HepG2 (cell line): ENCODE data around the gene MMUT. TPM values are rescaled to one million over a fixed set of nuclear protein-coding genes. Genes with fewer than 3 reads are reported as not detected.

Experiments used
- ATF7-NPFF ChIP-seq: sonication (generic); formaldehyde crosslinking; IDR thresholded peaks from 2 replicates; pipeline ENCODE4 v1.8.1; 2023; ENCODE audit warnings: mild to moderate bottlenecking, low read depth, missing genetic modification reagents, moderate library complexity
- CBX1 ChIP-seq: IDR thresholded peaks from one replicate; pipeline ENCODE4 v1.6.1; 2016; ENCODE audit warnings: antibody characterized with exemption, low read depth
- CREM ChIP-seq, 2 experiments: sonication (generic) in 1 of 2; formaldehyde crosslinking in 1 of 2; IDR thresholded peaks; 2 replicates each; pipeline versions ENCODE4 v1.4.0 to v1.6.1; 2016 to 2020; ENCODE audit warnings: antibody characterized with exemption in 1 of 2, mild to moderate bottlenecking in 1 of 2, missing genetic modification reagents in 1 of 2
- FOXJ3 ChIP-seq: sonication (generic); formaldehyde crosslinking; IDR thresholded peaks from 2 replicates; pipeline ENCODE4 v1.4.0; 2020; ENCODE audit warnings: missing genetic modification reagents, mild to moderate bottlenecking, borderline replicate concordance
- FOXO1 ChIP-seq: sonication (generic); formaldehyde crosslinking; IDR thresholded peaks from 2 replicates; pipeline ENCODE4 v1.4.0; 2020; ENCODE audit warnings: missing genetic modification reagents
- IRF2 ChIP-seq: IDR thresholded peaks from 2 replicates; pipeline ENCODE4 v1.6.1; 2018; ENCODE audit warnings: missing genetic modification reagents, missing compliant biosample characterization
- RAD51 ChIP-seq: fragments of 450-650 bp; IDR thresholded peaks from 2 replicates; pipeline ENCODE4 v1.6.1; 2016; ENCODE audit warnings: borderline replicate concordance
- RCOR2 ChIP-seq: IDR thresholded peaks from 2 replicates; pipeline ENCODE4 v1.6.1; 2016; ENCODE audit warnings: missing biosample characterization, missing genetic modification reagents
- RNF2 ChIP-seq: fragments of 450-650 bp; conservative IDR thresholded peaks from 2 replicates; pipeline ENCODE4 v1.6.1; 2016; ENCODE audit warnings: low read depth
- SMAD3 ChIP-seq: sonication (generic); formaldehyde crosslinking; IDR thresholded peaks from 2 replicates; pipeline ENCODE4 v1.4.0; 2020; ENCODE audit warnings: missing genetic modification reagents
- SRF ChIP-seq: IDR thresholded peaks from 2 replicates; pipeline ENCODE4 v1.6.1; 2011; ENCODE audit warnings: mild to moderate bottlenecking, low read depth, low read length, moderate library complexity
- STAT5B ChIP-seq: sonication (generic); formaldehyde crosslinking; IDR thresholded peaks from 2 replicates; pipeline ENCODE4 v1.4.0; 2020; ENCODE audit warnings: missing genetic modification reagents
- TBP ChIP-seq: sonication (generic); formaldehyde crosslinking; IDR thresholded peaks from 2 replicates; pipeline ENCODE4 v1.5.0; 2020; ENCODE audit warnings: missing genetic modification reagents
- TEAD3 ChIP-seq: optimal IDR thresholded peaks from 2 replicates; pipeline ENCODE3; 2016; ENCODE audit warnings: borderline replicate concordance
- THAP11 ChIP-seq: IDR thresholded peaks from 2 replicates; pipeline ENCODE4 v1.6.1; 2016; ENCODE audit warnings: missing biosample characterization, missing genetic modification reagents
- ZNF274 ChIP-seq: sonication (generic); formaldehyde crosslinking; IDR thresholded peaks from 2 replicates; pipeline ENCODE4 v1.5.1; 2020; ENCODE audit warnings: mild to moderate bottlenecking, missing genetic modification reagents
- ZNF747 ChIP-seq: sonication (generic); formaldehyde crosslinking; IDR thresholded peaks from 2 replicates; pipeline ENCODE4 v1.8.1; 2023; ENCODE audit warnings: missing genetic modification reagents, mild to moderate bottlenecking, borderline replicate concordance
- polyA plus RNA-seq, 8 experiments: library from polyadenylated mRNA; depleted of rRNA in 3 of 8; stranded (reverse) in 7 of 8; unstranded in 1 of 8; fragments of >200 nt; fragmentation: Illumina TruSeq in 4 of 8; extraction: Trizol in 4 of 8; gene quantifications; 2 replicates each; pipeline versions ENCODE4 v1.2.1 to v1.2.3, GENCODE V29; 2011 to 2016; ENCODE audit warnings: low read depth in 4 of 8, missing spikeins in 1 of 8, mixed read lengths in 1 of 8; ENCODE audit not compliant: insufficient read depth in 1 of 8
- total RNA-seq, 5 experiments: library from RNA; depleted of rRNA; stranded (reverse); fragments of >200 nt; fragmentation: Illumina TruSeq; extraction: Trizol; gene quantifications; 2 replicates each; pipeline ENCODE4 v1.2.3, GENCODE V29; 2016; ENCODE audit warnings: low read depth in 1 of 5
- TF ChIP-seq, protein P1 (sequence below), 2 experiments: sonication (generic) in 1 of 2; formaldehyde crosslinking in 1 of 2; IDR thresholded peaks; 2 replicates each; pipeline versions ENCODE4 v1.5.1 to v1.6.1; 2011 to 2020; ENCODE audit warnings: borderline replicate concordance in 1 of 2, low read depth in 1 of 2, low read length in 1 of 2, mild to moderate bottlenecking in 1 of 2, missing genetic modification reagents in 1 of 2, moderate library complexity in 1 of 2
- TF ChIP-seq, protein P2 (sequence below): sonication (generic); formaldehyde crosslinking; IDR thresholded peaks from 2 replicates; pipeline ENCODE4 v1.5.0; 2020; ENCODE audit warnings: mild to moderate bottlenecking, missing genetic modification reagents, borderline replicate concordance
- TF ChIP-seq, protein P3 (sequence below): sonication (generic); formaldehyde crosslinking; IDR thresholded peaks from 2 replicates; pipeline ENCODE4 v1.4.0; 2020; ENCODE audit warnings: low read depth, mild to moderate bottlenecking, missing genetic modification reagents
- TF ChIP-seq, protein P4 (sequence below): sonication (generic); formaldehyde crosslinking; IDR thresholded peaks from 2 replicates; pipeline ENCODE4 v1.4.0; 2020; ENCODE audit warnings: mild to moderate bottlenecking, missing genetic modification reagents, borderline replicate concordance

The MMUT gene
- total and polyA plus RNA-seq, 2 of the 13 experiments (the other 11 are each of a cell fraction or from before 2014, with no cell fraction given): 16.1 to 20.5 TPM

DNA sequence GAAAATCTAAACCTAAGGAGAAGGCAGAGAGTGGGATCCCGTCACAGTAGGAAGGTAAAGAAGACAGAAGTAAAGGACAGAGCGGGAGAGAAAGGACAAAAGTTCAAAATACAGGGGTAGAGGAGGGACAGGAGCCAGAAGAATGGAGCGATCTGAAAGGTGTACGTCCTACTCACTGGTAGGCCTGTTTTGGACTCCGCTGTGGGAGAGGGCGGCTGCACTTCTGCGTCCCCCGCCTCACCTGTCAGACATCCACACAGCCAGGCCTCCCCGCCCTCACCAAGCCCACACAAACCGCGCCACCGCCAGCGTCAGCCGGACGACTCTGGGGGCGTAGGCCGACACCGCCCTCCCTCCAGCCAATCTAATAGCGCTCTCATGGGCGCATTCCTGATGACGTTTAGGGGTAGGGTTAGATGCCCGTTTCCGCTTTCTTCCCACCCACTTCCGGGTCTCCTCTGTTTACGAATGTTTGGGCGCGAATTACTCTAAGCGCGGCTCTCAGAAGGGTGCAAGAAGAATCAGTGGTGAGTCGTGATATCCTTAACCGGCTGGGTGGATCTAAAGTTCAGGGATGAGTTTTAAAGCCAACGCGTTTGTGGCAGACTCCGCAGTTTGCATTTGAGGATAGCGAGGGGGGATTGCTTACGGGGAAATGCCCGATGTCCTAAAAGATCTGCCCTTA is at the start of gene MMUT, which contains the start of gene CENPQ (continued):
- peak; percentile 71; the same call in 1 of the 2 replicates for TF ChIP-seq ZNF274 (CRISPR knock-in tag)
- peak; percentile 47; the same call in 1 of the 2 replicates for TF ChIP-seq FOXO1 (CRISPR knock-in tag)
- TF ChIP-seq TEAD3 (CRISPR knock-in tag): peak; percentile 75
- peak; percentile 100 for TF ChIP-seq CREM (IDR thresholded peaks at IDR 0.05)
- peak; percentile 91 for TF ChIP-seq CREM (CRISPR knock-in tag; IDR thresholded peaks at IDR 0.05)
- TF ChIP-seq FOXJ3 (CRISPR knock-in tag): peak; percentile 79; the same call in 1 of the 2 replicates
- no peak; the same call in 1 of the 2 replicates for TF ChIP-seq RCOR2 (CRISPR knock-in tag)
- peak; percentile 96 for TF ChIP-seq IRF2 (CRISPR knock-in tag)
- TF ChIP-seq ZNF747 (CRISPR knock-in tag): peak; percentile 86
- TF ChIP-seq RNF2: 0 out of 2 replicates have a peak, but pooled peaks have one; percentile 35
- peak; percentile 73 for TF ChIP-seq CBX1
- TF ChIP-seq, protein P1, sequence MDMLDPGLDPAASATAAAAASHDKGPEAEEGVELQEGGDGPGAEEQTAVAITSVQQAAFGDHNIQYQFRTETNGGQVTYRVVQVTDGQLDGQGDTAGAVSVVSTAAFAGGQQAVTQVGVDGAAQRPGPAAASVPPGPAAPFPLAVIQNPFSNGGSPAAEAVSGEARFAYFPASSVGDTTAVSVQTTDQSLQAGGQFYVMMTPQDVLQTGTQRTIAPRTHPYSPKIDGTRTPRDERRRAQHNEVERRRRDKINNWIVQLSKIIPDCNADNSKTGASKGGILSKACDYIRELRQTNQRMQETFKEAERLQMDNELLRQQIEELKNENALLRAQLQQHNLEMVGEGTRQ (IDR thresholded peaks at IDR 0.05; ENCODE audit: low read depth, low read length): no peak
- TF ChIP-seq, protein P1 (CRISPR knock-in tag; IDR thresholded peaks at IDR 0.05; ENCODE audit: borderline replicate concordance): no peak
- TF ChIP-seq SMAD3: peak; percentile 85
- no peak for TF ChIP-seq RAD51
- TF ChIP-seq ATF7-NPFF (CRISPR knock-in tag): peak; percentile 70; the same call in 1 of the 2 replicates
- TF ChIP-seq TBP: no peak
- TF ChIP-seq, protein P2, sequence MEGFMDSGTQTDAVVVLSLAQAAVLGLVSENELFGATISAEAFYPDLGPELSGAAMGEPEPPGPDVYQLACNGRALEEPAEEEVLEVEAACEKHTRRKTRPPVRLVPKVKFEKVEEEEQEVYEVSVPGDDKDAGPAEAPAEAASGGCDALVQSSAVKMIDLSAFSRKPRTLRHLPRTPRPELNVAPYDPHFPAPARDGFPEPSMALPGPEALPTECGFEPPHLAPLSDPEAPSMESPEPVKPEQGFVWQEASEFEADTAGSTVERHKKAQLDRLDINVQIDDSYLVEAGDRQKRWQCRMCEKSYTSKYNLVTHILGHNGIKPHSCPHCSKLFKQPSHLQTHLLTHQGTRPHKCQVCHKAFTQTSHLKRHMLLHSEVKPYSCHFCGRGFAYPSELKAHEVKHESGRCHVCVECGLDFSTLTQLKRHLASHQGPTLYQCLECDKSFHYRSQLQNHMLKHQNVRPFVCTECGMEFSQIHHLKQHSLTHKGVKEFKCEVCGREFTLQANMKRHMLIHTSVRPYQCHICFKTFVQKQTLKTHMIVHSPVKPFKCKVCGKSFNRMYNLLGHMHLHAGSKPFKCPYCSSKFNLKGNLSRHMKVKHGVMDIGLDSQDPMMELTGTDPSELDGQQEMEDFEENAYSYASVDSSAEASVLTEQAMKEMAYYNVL (CRISPR knock-in tag): peak; percentile 82; the same call in 1 of the 2 replicates
- TF ChIP-seq, protein P3, sequence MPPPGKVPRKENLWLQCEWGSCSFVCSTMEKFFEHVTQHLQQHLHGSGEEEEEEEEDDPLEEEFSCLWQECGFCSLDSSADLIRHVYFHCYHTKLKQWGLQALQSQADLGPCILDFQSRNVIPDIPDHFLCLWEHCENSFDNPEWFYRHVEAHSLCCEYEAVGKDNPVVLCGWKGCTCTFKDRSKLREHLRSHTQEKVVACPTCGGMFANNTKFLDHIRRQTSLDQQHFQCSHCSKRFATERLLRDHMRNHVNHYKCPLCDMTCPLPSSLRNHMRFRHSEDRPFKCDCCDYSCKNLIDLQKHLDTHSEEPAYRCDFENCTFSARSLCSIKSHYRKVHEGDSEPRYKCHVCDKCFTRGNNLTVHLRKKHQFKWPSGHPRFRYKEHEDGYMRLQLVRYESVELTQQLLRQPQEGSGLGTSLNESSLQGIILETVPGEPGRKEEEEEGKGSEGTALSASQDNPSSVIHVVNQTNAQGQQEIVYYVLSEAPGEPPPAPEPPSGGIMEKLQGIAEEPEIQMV (CRISPR knock-in tag): peak; percentile 77; the same call in 1 of the 2 replicates
- TF ChIP-seq SRF: peak; percentile 70
- TF ChIP-seq, protein P4, sequence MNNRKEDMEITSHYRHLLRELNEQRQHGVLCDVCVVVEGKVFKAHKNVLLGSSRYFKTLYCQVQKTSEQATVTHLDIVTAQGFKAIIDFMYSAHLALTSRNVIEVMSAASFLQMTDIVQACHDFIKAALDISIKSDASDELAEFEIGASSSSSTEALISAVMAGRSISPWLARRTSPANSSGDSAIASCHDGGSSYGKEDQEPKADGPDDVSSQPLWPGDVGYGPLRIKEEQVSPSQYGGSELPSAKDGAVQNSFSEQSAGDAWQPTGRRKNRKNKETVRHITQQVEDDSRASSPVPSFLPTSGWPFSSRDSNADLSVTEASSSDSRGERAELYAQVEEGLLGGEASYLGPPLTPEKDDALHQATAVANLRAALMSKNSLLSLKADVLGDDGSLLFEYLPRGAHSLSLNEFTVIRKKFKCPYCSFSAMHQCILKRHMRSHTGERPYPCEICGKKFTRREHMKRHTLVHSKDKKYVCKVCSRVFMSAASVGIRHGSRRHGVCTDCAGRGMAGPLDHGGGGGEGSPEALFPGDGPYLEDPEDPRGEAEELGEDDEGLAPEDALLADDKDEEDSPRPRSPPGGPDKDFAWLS (CRISPR knock-in tag): 0 out of 2 replicates have a peak, but pooled peaks have one; percentile 96
- TF ChIP-seq STAT5B (CRISPR knock-in tag): no peak
- TF ChIP-seq THAP11: peak; percentile 95
